Measurements from ENCODE around the gene ARHGAP5.

The ARHGAP5 gene

DNA sequence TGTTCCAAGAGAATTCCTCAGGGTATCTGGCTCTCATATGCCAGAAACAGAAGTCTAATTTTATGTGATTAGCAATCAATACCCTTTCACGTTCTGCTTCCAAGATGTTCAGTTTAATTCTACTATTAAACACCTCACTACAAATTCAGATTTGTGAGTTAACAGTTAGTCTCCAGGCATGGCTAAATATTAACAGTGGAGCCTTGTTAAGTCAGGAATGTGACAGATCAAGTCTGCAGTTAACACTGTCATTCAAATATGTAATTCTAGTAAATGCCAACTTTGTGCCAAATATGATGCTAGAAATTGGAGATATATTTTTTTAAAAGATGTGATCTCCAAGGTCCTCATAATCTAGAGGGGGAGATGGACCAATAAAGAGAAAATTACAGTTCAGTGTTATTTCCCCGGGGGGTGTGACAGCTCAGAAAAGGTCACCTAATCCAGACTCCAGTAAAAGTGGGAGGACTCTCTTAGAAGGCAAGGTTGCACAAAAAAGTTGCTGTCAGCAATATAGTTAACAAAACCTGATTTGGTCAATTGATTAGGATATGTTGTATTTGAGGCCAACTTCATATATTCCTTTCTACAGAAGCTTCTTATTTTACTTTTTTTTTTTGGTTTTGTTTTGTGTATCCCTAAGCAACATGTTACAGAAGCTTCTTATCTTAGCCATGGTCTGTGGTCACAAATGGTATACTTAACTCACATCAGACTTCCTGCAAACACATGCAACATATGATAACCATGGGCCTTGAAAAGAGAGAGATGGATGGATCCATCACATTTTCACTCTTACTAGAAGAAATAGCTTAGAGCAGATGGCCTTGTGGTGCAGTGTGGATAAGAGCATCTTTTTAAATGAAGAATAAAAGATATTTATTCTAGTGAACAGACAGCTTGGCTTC is 106.3 kb downstream of the ARHGAP5 start:
- DNase-seq (ENCODE audit: low read depth, low spot score): no peak

DNA sequence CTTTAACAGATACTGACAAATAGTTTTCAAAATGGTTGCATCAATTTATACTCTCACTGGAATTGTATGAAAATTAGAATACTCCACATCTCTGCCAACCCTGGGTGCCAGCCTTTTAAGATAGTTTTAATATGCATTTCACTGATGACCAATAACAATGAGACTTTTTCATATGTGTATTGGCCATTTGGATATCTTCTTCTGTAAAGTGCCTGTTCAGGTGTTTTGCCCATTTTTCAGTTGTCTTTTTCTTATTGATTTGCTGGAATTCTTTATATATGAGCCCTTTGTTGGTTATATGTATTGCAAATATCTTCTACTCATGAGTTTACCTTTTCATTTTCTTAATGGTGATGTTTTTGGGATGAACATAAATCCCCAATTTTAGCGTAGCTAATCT is 108.0 kb downstream of the ARHGAP5 start:
- DNase-seq (ENCODE audit: low read depth, low spot score): no peak

DNA sequence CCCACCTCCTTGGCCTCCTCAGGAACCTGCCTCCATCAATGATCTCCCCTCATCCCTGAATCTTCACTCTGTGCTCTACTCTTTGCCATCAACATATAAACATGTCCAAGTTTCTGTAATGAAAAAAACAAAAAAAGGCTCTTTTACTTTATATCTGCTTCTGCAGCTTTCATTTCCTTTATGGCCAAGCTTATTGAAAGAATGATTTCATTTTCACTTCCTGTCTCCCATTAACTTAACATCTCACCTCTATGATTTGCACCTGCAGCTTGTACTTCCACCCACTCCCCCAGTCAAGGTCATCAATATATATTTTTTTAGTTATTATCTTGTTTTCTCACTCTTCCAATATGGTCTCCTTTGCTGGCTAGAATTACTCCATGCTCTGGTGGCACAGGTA is 109.1 kb downstream of the ARHGAP5 start:
- no peak for DNase-seq (ENCODE audit: low read depth, low spot score)

GRCh38 chr14:32189811-32190210 is 112.7 kb downstream of the ARHGAP5 start:
- DNase-seq (ENCODE audit: low read depth, low spot score): no peak

GRCh38 chr14:32190673-32191072 is 113.6 kb downstream of the ARHGAP5 start:
- DNase-seq (ENCODE audit: low read depth, low spot score): peak; percentile 13

- DNase-seq (ENCODE audit: low read depth, low spot score): no peak
These were observed 115.7 kb downstream of the ARHGAP5 start for GRCh38 chr14:32192712-32193373.

- no peak for DNase-seq (ENCODE audit: low read depth, low spot score)
These were observed 116.4 kb downstream of the ARHGAP5 start for GRCh38 chr14:32193532-32193931.

DNA sequence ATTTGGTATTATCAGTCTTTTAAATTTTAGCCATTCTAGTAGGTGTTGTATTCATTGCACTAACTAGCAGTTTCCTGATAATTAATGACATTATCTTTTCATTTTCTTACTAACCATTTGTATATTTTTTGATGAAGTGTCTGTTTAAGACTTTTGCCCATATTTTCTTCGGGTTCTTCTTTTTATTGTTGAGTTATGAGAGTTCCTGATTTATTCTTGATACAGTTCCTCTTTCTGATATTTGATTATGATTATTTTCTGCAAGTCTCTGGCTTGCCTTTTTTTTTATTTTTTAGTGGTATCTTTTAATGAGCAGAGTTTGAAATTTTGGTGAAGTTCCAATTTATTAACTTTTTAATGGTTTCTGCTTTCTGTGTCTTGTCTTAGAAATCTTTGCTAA is 118.5 kb downstream of the ARHGAP5 start:
- no peak for DNase-seq (ENCODE audit: low read depth, low spot score)

DNA sequence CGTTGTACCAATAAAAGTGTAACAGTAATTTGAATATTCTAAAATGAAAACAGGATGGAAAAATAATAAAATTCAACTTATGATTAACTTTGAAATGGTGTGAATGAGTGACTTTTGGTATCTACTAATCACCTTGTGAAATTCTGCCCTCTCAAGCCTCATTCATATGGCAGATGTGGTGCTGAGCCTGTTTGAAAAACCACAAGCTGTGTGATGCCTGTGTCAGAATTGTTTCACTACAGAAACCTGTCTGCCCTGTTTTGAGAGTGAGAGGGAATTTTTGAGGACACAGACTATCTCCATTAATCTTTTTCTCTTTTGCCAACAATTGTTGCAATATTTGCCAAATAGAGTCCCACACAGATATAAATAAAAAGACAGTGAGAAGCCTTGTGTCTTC is 120.8 kb downstream of the ARHGAP5 start:
- DNase-seq (ENCODE audit: low read depth, low spot score): no peak

DNA sequence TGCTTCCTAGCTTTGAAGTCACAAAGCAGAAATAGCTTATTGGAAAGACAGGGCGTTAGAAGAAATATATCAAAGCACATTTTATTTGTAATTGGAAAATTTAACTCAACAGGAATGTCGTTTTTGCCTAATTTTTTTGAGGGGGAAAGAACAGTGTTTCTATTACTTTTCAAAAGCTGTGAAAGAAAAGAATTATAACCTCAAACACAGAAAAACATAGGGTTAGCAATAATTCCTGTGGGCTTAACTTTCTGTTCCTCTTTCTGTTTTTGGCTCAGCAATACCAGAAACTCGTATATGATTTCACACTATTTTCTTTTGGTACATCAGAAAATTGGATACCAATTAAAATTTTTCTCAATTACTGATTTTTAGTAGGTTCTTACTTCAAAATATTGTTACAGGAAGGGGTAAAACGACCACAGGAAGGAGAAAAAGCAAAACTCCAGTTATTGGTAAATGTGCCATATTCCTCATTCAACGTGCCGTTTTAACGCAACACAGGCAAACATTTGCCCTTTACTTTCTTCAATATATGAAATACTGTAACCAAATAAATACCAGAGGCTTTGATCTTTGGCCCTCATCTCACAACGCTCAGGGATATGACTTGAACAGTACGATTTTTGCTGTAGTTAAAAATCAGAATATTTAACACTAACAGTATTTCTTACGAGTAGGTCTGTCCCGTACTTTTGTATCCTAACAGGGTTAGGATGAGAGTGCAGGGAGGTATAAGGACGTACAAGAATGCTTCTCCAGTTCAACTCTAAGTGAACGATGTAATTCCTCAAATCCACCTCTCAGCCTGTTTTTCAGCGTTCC is 123.5 kb downstream of the ARHGAP5 start:
- DNase-seq (ENCODE audit: low read depth, low spot score): no peak

- DNase-seq (ENCODE audit: low read depth, low spot score): peak; percentile 83
These were observed 124.2 kb downstream of the ARHGAP5 start for GRCh38 chr14:32201193-32201815.

DNA sequence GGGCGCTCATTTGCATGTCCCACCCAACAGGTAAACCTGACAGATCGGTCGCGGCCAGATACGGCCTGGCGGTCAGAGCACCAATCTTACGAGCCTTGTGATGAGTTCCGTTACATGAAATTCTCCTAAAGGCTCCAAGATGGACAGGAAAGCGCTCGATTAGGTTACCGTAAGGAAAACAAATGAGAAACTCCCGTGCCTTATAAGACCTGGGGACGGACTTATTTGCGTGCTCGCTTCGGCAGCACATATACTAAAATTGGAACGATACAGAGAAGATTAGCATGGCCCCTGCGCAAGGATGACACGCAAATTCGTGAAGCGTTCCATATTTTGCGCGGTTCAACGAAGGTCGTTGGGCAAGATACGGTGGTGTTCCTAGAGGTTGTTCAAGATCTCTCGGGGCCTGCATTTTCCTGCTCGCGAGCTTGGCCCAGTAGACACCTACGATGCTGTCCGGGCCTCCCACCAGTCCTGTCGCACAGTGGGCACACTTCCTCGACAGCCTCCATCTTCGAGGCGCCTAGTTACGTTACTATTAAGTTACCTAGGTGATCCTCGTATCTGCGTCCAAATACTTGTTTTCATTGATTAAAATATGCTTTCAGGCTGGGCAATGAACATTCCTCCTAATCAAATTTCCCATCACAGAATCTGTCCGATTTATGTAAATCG is 124.8 kb downstream of the ARHGAP5 start, which contains the start of gene RNU6-7:
RNU6-7 (plus strand) TSS at position 230 of the 675 bp plus-strand sequence.
- DNase-seq (ENCODE audit: low read depth, low spot score): peak; percentile 52

GRCh38 chr14:32202491-32202997 is 125.4 kb downstream of the ARHGAP5 start:
- peak; percentile 44 for DNase-seq (ENCODE audit: low read depth, low spot score)

DNA sequence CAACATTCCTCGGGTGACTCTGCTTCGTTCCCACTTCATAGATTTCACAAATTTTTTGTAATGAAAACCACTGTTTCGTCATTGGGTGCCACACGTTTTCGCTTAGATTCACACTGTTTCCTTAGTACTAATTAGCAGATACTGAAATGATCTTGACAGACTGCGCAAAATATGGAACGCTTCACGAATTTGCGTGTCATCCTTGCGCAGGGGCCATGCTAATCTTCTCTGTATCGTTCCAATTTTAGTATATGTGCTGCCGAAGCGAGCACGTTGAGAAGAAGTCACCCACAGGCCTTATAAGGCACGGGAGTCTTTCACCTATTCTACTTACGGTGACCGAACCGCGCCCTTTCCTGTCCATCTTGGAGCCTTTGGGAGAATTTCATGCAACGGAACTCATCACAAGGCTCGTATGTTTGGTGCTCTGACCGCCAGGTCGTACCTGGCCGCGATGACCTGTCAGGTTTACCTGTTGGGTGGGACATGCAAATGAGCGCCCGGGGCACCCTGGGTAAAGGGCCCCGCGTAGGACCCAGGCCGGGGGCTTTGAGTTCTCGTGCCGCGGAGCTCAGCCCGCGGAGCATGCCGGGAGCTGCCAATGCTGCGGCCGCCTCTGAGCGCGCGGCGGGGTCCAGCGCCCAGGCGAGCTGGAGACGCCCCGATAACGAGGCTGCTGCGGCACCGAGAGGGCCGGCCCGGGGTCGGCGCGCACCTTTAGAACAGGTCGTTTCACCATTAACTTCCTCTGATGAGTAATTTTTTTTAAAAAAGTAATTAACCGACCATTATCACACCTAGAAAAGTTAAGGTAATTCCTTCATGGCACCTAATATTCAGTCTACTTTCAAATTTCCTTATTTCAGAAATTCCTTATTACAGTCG is 126.1 kb downstream of the ARHGAP5 start, which contains the start of gene RNU6-8:
RNU6-8 (minus strand) TSS at position 272 of the 885 bp plus-strand sequence.
- DNase-seq (ENCODE audit: low read depth, low spot score): peak; percentile 95

- peak; percentile 36 for DNase-seq (ENCODE audit: low read depth, low spot score)
These were observed 126.8 kb downstream of the ARHGAP5 start for GRCh38 chr14:32203928-32204357.

GRCh38 chr14:32205554-32205953 is 128.4 kb downstream of the ARHGAP5 start:
- no peak for DNase-seq (ENCODE audit: low read depth, low spot score)

DNA sequence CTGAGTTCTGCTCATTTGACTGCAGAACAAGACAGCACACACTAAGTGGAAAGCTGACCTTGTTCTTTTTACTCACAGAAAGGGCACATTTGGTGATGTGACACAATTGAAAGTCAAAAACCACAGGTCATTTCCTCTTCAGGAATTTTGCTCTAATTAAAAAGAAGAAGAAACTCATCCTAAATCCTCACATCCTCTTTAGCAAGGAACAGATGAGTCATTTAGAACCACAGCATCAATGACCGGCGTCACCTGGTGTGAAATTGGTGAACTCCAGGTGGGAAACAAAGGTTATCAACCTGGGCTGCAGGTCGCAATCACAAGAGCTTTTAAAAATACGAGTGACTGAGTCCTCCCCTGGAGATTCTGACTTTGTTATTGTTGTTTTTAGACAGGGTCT is 128.9 kb downstream of the ARHGAP5 start:
- no peak for DNase-seq (ENCODE audit: low read depth, low spot score)

- no peak for DNase-seq (ENCODE audit: low read depth, low spot score)
These were observed 129.4 kb downstream of the ARHGAP5 start for GRCh38 chr14:32206552-32206951.

GRCh38 chr14:32208490-32208889 is 131.4 kb downstream of the ARHGAP5 start:
- DNase-seq (ENCODE audit: low read depth, low spot score): no peak
